ENCODE measurements around the gene UIMC1.
A peak's percentile ranks its signal among the peaks of the same experiment; 100 is the strongest.
"Not testable (repeated sequence)": the region's sequence is repeated elsewhere in the genome, so short reads cannot be mapped to it uniquely, and the experiment has no call there.

UIMC1 gene

GRCh38 chr5:177005619-177006264 lies 837 bp downstream of the UIMC1 start:
- DNase-seq, result peak; percentile 77

- DNase-seq, result no peak
Measured at GRCh38 chr5:177004961-177005360, 1.6 kb downstream of the UIMC1 start.

DNA sequence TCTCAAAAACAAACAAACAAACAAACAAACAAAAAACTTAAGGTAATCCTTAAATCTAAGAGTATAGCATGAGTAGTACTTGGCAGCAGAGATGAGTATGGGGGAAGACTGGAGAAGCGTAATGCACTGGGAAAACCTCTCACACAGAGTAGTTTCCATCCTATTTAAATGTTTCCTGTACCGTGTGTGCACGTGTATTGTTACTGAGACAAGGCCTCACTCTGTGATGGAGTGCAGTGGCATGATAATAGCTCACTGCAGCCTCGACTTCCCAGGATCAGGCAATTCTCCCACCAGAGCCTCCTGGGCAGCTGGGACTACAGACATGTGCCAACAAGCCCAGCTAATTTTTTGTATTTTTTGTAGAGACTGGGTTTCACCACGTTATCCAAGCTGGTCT lies 2.9 kb downstream of the UIMC1 start:
- DNase-seq, result no peak

DNA sequence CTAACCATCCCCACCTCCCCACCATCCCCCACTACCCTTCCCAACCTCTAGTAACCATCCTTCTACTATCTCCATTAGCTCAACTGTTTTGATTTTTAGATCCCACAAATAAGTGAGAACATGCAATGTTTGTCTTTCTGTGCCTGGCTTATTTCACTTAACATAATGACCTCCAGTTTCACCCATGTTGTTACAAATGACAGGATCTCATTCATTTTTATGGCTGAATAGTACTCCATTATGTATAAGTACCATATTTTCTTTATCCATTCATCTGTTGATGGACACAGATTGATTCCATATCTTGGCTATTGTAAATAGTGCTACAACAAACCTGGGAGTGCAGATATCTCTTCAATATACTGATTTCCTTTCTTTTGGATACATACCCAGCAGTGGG lies 7.1 kb downstream of the UIMC1 start:
- not testable (repeated sequence) for DNase-seq

DNA sequence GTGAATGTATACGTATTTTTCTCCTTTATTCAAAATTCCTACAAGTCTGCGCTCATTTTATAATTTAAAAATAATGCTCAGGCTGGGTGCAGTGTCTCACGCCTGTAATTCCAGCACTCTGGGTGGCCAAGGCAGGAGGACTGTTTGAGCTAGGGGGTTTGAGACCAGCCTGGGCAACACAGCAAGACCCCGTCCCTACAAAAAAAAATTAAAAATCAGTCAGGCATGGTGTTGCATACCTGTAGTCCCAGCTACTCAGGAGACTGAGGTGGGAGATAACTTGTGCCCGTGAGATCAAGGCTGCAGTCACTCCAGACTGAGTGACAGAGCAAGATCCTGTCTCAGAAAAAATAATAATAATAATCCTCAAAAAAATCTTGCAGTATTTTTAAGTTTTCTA lies 7.8 kb downstream of the UIMC1 start:
- no peak for DNase-seq

DNA sequence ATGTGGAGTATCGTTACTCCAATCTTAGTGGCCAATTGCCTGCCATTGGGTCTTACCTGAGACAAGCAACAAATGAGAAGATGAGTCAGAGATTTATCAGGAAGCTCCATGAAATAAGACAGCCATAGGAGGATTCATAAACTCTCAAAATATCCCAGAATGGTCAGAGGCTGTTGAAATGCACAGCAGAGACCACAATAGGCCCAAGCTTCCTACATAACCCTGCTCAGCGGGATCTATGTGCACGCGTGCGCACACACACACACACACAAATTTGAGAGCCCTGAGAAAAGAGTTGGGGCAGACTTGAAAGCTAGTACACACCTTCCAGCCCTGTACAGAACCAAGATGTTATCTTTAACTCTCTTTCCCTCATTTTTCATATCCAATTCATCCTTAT lies 9.8 kb downstream of the UIMC1 start:
- DNase-seq, result no peak

- no peak for DNase-seq
Measured at GRCh38 chr5:176995896-176996767, 10.4 kb downstream of the UIMC1 start.

DNA sequence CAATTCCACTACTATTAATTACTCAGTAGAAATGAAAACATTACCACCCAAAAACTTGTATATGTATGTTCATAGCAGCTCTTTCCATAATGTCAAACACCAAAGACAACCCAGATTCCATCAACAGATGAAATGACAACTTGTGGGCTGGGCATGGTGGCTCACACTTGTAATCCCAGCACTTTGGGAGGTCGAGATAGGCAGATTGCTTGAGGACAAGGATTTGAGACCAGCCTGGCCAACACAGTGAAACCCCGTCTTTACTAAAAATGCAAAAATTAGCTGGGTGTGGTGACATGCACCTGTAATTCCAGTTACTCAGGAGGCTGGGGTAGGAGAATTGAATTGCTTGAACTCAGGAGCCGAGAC lies 11.5 kb downstream of the UIMC1 start:
- no peak for DNase-seq

DNA sequence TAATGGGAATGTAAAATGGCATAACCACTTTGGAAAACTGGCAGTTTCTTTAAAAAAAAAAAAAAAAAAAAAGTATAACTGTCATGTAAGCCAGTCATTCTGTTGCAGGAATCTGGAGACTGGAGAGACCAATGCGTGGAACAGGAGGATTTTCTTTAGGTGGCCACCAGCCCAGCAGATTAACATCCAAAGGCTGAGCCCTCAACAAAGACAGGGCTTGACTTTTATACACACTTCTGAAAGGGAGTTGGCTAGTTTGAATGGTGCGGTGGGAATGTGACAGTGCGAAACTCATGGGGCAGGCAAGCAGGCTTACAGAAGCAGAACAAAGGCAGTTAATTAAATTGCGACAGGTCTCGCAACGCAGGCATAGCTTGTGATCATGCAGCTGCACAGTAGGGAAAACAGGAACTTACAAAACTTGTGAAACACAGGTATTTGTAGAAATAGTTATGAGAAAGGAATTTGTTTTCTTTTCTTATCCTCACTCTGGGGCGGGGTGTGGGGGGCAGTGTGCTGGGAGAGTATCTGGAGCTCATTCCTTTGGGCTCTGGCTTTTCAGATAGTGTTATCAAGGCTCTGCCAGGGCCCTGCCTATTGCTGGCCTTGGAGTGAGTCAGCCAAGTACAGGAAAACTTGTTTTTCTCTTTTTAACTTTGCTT lies 12.0 kb downstream of the UIMC1 start:
- no peak for DNase-seq

DNA sequence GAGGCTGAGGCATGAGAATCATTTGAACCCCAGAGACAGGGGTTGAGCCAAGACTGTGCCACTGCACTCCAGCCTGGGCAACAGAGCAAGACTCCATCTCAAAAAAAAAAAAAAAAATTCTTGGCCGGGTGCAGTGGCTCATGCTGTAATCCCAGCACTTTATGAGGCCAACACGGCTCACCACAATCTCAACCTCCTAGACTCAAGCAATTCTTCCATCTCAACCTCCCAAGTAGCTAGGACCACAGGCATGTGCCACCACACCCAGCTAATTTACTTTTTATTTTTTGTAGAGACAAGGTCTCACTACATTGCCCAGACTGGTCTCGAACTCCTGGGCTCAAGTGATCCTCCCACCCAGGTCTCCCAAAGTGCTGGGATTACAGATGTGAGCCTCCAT lies 13.5 kb downstream of the UIMC1 start:
- DNase-seq, result not testable (repeated sequence)

DNA sequence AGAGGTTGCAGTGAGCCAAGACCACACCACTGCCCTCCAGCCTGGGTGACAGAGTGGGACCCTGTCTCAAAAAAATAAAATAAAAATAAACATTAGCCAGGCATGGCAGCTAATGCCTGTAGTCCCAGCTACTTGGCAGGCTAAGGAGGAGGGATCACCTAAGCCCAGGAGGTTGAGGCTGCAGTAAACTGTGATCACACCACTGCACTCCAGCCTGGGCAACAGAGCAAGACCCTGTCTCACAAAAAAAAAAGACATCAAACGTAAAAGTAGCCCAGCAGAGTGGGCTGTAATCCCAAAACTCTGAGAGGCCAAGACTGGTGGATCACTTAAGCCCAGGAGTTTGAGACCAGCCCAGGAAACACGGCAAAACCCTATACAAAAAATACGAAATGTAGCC lies 19.0 kb downstream of the UIMC1 start:
- DNase-seq, result no peak

DNA sequence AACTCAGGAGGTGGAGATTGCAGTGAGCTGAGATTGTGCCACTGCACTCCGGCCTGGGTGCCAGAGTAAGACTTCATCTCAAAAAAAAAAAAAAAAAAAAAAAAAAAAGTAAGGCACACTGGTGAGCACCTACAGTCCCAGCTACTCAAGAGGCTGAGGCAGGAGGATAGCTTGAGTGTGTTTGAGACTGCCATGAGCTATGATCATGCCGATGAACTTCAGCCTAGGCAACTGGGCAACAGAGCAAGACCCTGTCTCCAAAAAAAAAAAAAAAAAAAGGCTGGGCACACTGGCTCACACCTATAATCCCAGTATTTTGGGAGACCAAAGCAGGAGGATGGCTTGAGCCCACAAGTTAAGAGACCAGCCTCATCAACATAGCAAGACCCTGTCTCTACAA lies 20.3 kb downstream of the UIMC1 start:
- DNase-seq, result no peak

DNA sequence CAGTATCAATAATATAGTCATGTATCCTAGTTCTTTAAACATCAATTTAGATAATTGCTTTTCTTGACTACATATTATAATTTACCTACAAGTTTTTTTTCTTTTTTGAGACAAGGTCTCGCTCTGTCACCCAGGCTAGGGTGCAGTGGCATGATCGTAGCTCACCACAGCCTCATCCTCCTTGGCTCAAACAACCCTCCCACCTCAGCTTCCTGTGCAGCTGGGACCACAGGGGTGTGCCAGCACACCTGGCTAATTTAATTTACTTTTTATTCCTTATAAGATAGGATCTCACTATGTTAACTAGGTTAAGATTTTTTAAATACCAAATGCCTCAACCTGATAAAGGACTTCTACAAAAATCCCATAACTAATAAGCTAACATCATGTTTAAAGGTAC lies 21.1 kb downstream of the UIMC1 start:
- no peak for DNase-seq

DNA sequence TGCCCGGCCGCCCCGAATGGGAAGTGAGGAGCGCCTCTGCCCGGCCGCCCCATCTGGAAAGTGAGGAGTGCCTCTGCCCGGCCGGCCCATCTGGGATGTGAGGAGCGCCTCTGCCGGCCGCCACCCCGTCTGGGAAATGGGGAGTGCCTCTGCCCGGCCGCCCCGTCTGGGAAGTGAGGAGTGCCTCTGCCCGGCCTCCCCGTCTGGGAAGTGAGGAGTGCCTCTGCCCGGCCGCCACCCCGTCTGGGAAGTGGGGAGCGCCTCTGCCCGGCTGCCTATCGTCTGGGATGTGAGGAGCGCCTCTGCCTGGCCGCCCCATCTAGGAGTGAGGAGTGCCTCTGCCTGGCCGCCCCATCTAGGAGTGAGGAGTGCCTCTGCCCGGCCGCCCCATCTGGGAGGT lies 22.4 kb downstream of the UIMC1 start:
- DNase-seq, result not testable (repeated sequence)

DNA sequence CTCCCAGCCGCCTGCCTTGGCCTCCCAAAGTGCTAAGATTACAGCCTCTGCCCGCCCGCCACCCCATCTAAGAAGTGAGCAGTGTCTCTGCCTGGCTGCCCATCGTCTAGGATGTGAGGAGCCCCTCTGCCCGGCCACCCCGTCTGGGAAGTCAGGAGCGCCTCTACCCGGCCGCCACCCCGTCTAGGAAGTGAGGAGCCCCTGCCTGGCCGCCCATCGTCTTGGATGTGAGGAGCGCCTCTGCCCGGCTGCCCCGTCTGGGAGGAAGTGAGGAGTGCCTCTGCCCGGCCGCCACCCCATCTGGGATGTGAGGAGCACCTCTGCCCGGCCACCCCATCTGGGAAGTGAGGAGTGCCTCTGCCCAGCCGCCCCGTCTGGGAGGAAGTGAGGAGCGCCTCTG lies 23.0 kb downstream of the UIMC1 start:
- not testable (repeated sequence) for DNase-seq

DNA sequence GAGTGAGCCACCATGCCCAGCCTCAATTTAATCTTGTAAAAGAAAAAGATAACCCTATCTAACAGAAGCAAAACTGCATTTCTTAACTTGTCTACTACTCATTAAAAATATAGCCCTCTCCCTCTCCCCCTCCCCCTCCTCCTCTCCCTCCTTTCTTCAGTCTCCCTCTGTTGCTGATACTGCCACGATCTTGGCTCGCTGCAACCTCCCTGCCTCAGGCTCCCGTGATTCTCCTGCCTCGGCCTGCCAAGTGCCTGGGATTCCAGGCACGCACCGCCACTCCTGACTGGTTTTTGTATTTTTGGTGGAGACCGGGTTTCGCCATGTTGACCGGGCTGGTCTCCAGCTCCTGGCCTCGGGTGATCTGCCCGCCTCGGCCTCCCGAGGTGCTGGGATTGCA lies 23.5 kb downstream of the UIMC1 start:
- DNase-seq, result not testable (repeated sequence)

- DNase-seq, result no peak
Measured at GRCh38 chr5:176980818-176981217, 25.8 kb downstream of the UIMC1 start.

DNA sequence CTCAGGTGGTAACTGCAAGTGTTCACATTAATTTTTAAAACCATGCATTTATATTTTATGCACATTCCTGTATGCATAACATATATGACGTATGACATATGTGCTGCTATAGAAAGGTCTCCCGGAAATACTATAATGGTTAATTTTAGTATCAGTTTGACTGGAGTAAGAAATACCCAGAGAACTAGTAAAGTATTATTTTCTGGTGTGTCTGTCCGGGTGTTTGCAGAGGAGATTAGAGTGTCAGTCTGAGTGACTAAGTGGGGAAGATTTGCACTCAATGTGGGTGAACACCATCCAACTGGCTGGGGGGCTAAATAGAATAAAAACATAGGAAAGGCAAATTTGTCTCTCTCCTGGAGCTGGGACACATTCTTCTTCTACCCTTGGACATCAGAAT lies 26.9 kb downstream of the UIMC1 start:
- DNase-seq, result no peak

DNA sequence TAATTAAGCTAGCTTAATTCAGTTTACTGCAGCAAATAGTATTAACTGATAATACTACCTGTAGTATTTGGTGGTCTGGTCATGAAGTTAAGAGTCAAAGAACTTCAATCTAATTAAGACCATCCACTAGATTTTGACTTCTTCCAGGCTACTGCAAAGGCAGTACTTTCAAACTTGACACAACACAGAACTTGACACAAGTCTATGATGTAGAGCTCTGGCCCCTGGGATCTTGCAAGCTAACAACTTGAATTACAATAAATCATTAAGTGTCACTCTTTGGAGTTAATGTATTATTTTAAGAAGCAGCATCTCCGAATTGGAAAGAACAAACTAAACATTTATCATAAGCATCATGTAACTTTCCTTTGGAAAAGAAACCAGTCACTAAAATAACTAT lies 40.9 kb downstream of the UIMC1 start:
- no peak for DNase-seq

GRCh38 chr5:176959051-176959450 lies 47.5 kb downstream of the UIMC1 start:
- DNase-seq, result peak; percentile 29

DNA sequence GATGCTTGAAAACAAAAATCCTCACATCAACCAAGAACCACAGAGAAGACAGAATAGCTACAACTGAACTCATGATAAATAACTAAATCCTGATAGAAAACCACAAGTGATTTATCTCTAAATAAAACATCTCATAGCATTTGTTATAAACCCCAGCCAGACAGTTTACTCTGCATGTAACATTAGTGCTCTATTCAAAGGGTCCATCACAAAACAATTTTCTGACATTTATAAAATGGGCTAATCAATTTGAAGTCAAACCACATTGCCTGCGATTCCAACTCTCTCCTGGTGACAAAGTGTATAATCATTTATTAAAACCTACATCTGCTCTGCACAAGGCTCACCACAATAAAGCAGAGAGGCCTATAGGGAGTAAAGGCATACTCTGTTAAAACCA lies 49.8 kb downstream of the UIMC1 start:
- no peak for DNase-seq

DNA sequence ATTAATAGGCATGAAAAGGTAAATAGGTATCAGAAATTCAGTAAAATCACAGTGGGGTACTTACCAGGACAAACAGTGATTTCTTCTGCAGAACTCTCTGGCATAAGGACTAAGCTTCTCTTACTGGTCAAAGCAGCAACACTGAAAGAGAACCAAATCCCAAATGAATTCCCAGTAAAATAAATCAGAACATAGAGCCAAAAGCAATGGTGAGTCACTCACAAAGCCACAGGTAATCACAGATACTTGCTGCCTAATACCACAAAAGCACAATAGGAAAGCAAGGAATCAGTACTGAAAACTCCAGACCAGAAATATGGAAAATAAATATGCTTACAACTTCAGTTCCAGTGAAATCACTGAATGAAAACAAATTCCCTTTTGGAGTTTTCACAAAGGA lies 50.7 kb downstream of the UIMC1 start:
- no peak for DNase-seq

GRCh38 chr5:176954050-176954449 lies 52.5 kb downstream of the UIMC1 start:
- no peak for DNase-seq

DNA sequence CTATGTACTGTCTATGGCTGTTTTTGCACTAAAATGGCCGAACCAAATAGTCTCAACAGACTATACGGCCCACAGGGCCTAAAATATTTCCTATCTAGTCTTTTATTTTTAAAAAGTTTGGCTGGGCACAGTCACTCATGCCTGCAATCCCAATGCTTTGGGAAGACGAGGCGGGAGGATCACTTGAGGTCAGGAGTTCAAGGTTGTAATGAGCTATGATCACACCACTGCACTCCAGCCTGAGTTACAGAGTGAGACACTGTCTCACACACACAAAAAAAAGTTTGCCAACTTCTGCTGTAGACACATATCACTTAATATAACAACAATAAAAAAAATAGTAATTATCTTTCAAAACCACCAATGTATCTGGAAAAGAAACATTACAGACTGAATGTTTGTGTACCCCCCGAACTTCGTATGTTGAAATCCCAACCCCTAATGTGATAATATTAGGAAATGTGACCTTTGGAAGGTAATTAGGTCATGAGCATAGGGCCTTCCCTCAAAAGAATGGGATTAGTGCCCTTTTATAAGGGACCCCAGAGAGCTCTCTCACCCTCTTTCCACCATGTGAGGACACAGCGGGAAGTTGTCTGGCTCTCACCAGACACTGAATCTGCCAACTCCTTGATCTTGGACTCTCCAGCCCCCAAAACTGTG lies 53.9 kb downstream of the UIMC1 start:
- no peak for DNase-seq

All from COR-L47 (cell line).